Activated naive CD4-positive, alpha-beta T cell treated with Interleukin-2 at 50 U/mL for 16 hours (primary cell): ENCODE results near the gene NSA2.
"Not testable (repeated sequence)": the region's sequence is repeated elsewhere in the genome, so short reads cannot be mapped to it uniquely, and the experiment has no call there.

Experiments used
- DNase-seq: peaks from one replicate; pipeline ENCODE4 v3.0.0-alpha.2; 2020

Gene NSA2

GRCh38 chr5:74766849-74767578, at the start of gene NSA2, which contains the start of gene GFM2:
Gene NSA2 (plus strand): TSS chr5:74767249. CDS start chr5:74767361, 112 bp downstream.
Gene GFM2 (minus strand): TSS chr5:74767117. CDS start chr5:74763742, 3,375 bp downstream.
- peak; percentile 96 for DNase-seq

DNA sequence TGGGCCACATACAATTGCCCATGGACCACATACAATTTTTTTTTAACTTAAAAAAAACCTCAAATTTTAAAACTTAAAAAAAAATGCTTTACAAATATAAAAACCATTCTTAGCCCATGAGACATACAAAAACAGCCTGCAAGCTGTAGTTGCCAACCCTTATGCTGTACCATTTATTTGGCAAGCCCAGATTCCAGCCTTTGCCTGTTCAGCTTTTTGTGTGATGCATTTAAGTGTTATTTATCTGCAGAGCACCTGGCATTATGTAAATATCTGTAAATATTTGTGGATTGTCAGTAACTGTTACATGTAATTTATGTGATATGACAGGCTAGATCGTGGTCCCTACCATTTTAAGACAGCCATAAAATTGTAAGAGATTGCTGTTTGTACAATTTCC, 49.5 kb upstream of the NSA2 start:
- no peak for DNase-seq

DNA sequence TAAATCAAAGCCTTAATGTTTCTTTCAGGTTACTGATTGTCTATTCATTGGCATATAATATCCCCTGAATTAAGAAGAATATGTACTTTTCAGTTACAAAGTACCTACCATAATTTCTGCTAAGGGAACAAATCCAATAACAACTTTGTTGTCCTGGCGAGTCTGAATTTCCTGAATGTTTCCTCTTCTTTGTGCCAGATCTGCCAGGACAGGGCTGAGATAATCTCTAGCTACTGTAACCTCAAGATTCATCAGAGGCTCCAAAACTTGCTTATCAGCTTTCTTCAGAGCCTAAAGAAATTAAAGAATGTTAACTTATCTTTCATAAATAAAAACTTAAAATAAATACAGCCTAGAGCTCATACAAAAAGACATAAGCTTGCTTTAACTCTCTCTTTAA, 44.8 kb upstream of the NSA2 start:
- no peak for DNase-seq

DNA sequence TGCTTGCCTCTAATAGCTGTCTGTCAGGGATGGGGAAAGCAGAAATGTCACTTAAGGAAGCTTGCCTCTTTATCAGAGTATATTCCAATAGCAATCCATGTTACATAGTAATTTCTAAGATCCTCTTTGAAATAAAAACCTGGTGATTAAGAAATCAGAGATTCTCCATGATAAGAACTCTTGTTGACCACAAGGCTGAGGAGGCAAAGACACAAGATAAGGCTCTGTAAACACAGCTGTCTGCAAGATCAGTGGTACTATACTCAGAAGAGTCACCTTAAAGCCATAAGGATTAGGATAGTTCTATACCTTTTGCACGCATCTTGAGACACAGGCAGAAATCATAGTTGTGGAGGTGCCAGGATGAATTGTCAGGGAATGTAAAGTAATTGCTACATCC, 41.7 kb upstream of the NSA2 start:
- DNase-seq = no peak

GRCh38 chr5:74736759-74737158, 30.3 kb upstream of the NSA2 start:
- no peak for DNase-seq

DNA sequence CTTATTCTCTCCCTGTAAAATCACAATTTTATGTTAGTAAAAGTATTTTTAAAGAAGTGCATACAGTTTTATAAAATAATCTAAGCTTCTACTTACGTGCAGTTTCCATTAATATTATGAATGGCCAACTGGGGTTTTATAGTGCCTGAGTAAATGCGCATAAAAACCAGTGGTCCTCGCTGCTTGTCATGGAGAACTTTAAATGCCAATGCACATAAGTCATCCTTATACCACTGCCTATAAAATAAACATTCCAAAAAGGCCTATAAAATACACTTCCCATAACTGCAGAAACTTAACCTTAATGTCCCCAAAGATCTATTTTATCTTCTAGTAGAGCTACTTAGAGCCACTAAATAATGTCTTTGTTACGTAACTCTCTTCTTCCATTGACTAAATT, 28.6 kb upstream of the NSA2 start:
- no peak for DNase-seq

DNA sequence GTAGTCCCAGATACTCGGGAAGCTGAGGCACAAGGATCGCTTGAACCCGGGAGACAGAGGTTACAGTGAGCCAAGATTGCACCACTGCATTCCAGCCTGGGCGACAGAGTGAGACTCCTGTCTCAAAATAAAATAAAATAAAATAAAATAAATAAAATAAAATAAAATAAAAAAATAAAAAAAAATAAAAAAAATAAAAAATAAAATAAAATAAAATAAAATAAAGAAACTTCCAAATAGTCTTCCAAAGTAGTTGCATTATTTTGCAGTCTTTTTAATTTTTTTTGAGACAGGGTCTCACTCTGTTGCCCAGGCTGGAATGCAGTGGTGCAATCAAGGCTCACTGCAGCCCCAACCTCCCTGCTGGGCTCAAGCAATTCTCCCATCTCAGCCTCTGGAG, 18.3 kb upstream of the NSA2 start:
- not testable (repeated sequence) for DNase-seq

GRCh38 chr5:74761241-74761640, 5.8 kb upstream of the NSA2 start:
- no peak for DNase-seq

DNA sequence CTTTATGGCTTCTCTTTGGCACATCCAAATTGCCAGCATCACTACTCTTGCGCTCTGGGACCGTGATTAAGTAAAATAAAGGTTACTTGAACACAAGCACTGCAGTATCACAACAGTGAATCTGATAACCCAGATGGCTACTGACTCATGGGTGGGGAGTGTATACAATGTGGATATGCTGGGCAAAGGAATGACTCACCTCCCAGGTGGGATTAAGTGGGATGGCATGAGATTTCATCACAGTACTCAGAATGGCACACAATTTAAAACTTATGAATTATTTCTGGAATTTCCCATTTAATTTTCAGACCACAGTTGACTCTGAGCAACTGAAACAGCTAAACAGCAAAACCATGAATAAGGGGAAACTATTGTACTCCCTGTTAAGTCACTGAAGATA, 4.5 kb upstream of the NSA2 start:
- DNase-seq = peak; percentile 37

DNA sequence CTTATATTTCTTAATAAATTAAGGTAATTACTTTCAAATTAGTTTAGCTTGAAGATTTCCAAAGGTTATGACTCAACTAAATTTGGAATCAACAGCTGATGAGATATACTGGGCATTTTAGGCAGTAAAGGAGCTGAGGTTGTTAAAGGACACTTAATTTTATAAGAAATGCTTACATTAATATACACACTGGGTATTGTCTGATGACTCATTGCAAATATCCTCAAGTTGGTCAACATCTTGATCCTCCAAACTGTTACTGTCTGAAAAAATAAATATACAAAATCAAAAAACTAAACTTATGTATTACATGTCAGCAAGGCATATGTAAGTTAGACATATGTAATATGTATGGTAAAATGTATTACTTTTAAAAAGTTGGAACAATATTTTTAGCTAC, 3.5 kb upstream of the NSA2 start:
- no peak for DNase-seq

DNA sequence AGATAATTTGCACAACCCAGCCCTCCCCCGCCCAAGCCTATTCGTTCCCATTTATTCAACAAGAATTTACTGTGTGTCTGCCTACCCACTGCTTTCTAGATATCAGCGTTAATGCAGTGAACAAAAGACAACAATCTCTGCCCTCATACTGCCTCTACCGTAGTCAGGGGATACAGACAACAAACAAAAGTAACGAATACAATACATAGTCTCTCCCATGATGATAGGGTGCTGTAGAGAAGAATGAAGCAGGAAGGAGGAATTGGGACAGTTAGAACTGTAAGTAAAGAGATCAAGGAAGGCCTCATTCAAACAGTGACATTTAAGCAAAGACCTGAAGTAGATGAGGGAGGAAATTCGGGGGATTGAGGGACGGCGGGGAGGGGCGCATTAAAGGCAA, 1.8 kb upstream of the NSA2 start:
- no peak for DNase-seq

DNA sequence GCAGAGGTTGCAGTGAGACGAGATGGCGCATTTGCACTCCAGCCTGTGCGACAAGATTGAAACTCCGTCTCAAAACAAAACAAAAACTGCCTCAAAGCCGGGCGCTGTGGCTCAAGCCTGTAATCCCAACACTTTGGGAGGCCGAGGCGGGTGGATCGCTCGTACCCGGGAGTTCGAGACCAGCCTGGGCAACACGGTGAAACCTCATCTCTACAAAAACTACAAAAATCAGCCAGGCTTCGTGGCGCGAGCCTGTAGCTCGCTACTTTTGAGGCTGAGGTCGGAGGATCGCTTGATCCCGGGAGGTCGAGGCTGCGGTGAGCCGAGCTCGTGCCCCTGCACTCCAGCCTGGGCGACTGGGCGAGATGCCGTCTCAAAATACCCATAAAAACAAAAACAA, 1.1 kb upstream of the NSA2 start:
- DNase-seq = no peak

DNA sequence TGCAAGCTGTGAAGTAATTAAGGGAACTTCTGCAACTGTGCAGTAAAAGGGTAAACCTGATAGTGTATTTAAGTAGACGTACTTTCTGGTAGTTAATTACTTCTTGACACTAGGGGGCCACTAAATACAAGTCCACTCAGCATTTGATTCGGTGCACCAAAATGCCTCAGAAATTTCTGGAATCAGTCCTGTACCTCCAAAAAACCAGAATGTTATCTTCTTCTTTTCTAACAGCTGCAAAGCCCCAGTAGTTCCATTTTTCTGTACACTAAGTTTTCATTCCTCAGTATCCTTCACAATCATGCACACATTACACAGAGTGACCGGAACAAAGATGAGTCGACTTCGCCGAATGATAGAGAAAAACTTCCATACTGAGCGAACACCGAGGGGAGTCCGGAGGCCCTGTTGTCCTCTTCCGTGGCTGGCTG, 616 bp upstream of the NSA2 start:
- no peak for DNase-seq

GRCh38 chr5:74767579-74767913, 497 bp downstream of the NSA2 start:
- DNase-seq = peak; percentile 21

GRCh38 chr5:74772359-74772758, 5.3 kb downstream of the NSA2 start:
- DNase-seq = no peak

- DNase-seq = no peak
These were observed 11.6 kb downstream of the NSA2 start for GRCh38 chr5:74778609-74779008.

DNA sequence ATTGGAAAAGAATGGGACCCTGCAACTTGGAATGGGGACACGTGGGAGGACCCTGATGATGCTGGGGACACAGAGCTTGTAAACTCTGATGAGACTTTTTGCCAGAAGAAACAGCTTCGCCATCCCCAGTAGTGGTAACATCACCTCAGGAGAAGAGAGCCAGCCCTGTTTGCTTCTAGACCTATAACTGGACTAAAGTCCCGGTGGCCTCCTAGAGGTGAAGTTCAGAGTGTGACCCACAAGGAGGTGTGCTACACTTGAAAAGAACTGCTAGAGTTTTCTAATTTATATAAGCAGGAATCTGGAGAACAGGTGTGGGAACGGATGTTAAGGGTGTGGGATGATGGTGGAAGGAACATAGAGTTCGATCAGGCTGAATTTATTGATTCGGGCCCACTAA, 19.8 kb downstream of the NSA2 start:
- DNase-seq = no peak

DNA sequence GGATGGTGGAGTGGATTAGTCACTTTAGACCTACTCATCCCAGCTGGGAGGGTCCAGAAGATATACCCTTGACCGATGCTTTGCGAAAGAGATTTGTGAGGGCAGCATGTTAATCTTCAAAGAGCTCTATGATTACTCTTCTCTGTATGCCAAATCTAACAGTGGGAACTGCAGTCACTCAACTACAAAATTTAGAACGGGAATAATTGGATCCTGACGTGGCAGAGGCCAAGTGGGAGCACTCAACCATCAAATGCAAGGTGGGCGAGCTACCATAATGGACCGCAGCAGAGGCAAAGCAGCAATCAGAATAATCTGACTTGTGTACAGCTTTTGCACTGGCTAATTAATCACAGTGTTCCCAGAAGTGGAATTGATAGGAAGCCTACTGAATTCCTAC, 20.4 kb downstream of the NSA2 start:
- DNase-seq = no peak

DNA sequence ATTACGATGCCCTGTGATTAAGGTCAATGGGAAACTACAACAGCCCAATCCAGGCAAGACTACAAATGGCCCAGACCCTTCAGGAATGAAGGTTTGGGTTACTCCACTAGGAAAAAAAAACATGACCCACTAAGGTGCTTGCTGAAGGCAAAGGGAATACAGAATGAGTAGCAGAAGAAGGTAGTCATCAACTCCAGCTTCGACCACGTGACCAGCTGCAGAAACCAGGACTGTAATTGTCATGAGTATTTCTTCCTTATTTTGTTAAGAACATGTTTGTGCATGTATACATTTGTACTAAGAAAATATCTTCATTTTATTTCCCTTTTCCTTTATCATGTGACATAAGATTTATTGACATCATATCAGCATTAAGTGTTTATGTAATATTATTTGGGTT, 24.6 kb downstream of the NSA2 start:
- DNase-seq = not testable (repeated sequence)

- no peak for DNase-seq
These were observed 32.2 kb downstream of the NSA2 start for GRCh38 chr5:74798977-74799911.

GRCh38 chr5:74801197-74801596, 34.1 kb downstream of the NSA2 start:
- no peak for DNase-seq

DNA sequence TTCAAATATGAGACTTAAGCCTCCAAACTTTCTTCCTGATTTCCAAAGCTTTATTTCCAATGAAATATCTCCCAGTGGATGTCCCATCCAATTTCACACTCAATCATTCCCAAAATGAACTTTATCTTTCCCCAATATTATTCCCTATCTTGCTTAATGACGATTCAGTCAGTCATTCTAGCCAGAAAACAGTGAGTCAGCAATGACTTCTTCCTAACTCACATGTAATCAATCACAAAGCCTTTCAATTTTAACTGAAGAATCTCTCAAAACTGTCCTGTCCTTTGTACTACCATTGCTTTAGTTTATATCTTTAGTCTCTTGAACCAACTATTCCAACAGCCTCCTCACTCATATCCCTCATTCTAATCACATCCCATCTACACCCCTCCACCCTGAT, 34.9 kb downstream of the NSA2 start:
- DNase-seq = no peak

DNA sequence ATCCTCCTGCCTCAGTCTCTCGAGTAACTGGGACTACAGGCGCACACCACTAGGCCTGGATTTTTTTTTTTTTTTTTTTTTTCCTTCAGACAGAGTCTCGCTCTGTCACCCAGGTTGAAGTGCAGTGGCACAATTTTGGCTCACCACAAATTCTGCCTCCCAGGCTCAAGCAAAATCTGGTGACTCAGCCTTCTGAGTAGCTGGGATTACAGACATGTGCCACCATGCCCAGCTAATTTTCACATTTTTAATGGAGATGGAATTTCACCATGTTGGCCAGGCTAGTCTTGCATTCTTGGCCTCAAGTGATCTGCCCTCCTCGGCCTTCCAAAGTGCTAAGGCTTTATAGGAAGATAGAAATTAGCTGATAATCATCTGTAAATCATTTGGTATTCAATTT, 43.9 kb downstream of the NSA2 start:
- DNase-seq = no peak

DNA sequence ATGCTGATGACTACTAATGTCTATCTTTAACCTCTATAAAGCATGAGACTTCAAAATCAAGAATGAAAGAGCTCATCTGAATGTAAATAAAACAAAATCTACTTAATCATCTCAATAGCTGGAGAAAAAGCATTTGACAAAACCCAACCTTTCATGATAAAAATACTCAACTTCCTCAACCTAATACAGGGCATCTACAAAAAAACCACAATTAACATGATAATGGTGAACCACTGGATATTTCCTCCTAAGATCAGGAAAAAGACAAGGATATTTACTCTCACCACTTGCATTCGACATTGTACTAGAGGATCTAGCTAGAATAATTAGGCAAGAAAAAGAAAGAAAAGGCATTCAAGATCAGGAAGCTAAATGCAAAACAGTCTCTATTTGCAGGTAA, 49.8 kb downstream of the NSA2 start:
- DNase-seq = no peak
